ENCODE measurements around the gene GLT6D1.

GLT6D1 gene

DNA sequence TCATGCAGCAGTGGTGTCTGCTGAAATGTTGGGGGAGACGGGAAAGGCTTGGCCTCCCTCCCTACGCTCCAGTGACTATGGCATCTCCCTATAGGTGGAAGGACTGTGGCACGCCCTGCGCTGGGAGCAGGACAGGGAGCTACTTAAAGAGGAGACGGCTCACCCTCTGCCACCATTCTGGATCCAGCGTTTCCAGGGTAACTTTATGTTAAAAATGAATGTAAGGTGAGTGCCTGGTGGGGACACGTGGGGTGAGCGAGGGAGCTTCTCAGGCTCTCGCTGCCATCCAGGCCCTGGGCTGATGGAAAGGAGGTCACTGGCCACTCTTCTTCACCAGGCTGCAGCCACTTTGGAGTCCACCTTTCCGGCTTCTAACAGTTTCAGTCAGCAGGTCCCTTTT is 62.1 kb downstream of the GLT6D1 start:
- no peak for TF ChIP-seq CTCF (IDR thresholded peaks at IDR 0.05; ENCODE audit: low read depth, low read length, missing control alignments)
- in situ Hi-C loops (cut with HindIII; ENCODE audit: low sequenced_read_pairs) = no loop called here
- no peak for DNase-seq (ENCODE audit: low read depth)

GRCh38 chr9:135575995-135576631 is 63.2 kb downstream of the GLT6D1 start:
- DNase-seq (ENCODE audit: low read depth) = no peak
- H3K4me3 ChIP-seq (ENCODE audit: low read depth, low read length) = no peak overlapping the region
- TF ChIP-seq CTCF (IDR thresholded peaks at IDR 0.05; ENCODE audit: low read depth, low read length, missing control alignments) = no peak
- in situ Hi-C loops (cut with HindIII; ENCODE audit: low sequenced_read_pairs) = no loop called here

More for the DNA sequence above, 62.1 kb downstream of the GLT6D1 start:
- no peak overlapping the region for H3K4me3 ChIP-seq (ENCODE audit: low read depth, low read length)

GRCh38 chr9:135574943-135575342 is 64.4 kb downstream of the GLT6D1 start:
- DNase-seq (ENCODE audit: low read depth) = no peak
- H3K4me3 ChIP-seq (ENCODE audit: low read depth, low read length) = no peak overlapping the region
- no peak for TF ChIP-seq CTCF (IDR thresholded peaks at IDR 0.05; ENCODE audit: low read depth, low read length, missing control alignments)
- in situ Hi-C loops (cut with HindIII; ENCODE audit: low sequenced_read_pairs) = no loop called here

DNA sequence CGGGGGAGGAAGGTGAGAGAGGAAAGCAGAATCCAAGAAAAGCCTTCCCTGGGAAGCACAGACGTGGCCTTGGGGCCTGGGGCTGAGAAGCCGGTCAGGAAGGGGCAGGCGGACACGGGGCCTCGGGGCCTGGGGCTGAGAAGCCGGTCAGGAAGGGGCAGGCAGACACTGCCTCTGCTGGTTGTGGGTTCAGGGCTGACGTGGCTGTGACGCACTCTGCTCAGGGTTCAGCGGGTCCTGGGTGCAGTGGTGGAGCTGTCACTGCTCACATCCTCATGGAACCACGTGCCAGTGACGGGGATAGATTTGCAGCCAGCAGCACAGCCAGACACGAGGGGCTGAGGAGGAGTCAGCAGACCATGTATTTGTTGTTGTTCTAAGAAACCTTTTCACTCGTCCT is 65.0 kb downstream of the GLT6D1 start:
- in situ Hi-C loops (cut with HindIII; ENCODE audit: low sequenced_read_pairs) = no loop called here
- no peak for TF ChIP-seq CTCF (IDR thresholded peaks at IDR 0.05; ENCODE audit: low read depth, low read length, missing control alignments)
- H3K4me3 ChIP-seq (ENCODE audit: low read depth, low read length) = no peak overlapping the region
- no peak for DNase-seq (ENCODE audit: low read depth)

All from astrocyte of the cerebellum (primary cell).